SW480 (cell line): Measurements from ENCODE around the gene TGFB1.
"Not testable (repeated sequence)": the region's sequence is repeated elsewhere in the genome, so short reads cannot be mapped to it uniquely, and the experiment has no call there.

Experiments
- DNase-seq: peaks from one replicate; pipeline ENCODE4 v3.0.0-alpha.2; 2016; ENCODE audit warnings: low spot score

The TGFB1 gene

DNA sequence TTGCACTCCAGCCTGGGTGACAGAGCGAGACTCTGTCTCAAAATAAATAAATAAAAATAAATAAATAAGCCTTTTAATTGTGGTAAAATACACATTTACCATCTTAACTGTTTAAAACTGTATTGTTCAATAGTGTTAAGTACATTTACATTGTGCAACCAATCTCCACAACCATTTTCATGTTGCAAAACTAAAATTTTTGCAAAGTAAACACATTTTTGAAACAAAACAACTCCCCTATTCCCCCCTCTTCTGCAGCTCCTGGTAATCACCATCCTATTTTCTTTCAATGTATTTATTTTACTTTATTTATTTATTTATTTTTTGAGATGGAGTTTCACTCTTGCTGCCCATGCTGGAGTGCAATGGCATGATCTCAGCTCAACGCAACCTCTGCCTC is 16.0 kb upstream of the TGFB1 start:
- no peak for DNase-seq

GRCh38 chr19:41367848-41368301 is 14.2 kb upstream of the TGFB1 start:
- DNase-seq, result no peak

DNA sequence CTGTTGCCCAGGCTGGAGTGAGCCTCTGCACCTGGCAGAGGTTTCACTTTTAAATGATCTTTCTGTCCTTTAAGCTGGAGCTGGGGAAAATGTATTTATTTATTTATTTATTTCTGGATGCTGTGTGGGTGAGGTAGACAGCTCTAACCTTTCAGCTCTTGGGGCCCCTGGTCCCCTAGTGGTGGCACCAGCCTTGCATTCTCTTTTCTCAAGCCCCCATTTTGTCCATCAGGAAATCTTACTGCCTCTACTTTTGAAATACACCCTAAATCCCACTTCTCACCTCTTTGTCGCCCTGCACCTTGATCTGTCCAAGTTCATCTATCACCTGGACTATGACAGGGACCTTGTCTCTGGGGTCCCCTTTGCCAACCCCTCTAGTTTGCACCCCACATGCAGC is 12.4 kb upstream of the TGFB1 start:
- DNase-seq, result peak; percentile 46

DNA sequence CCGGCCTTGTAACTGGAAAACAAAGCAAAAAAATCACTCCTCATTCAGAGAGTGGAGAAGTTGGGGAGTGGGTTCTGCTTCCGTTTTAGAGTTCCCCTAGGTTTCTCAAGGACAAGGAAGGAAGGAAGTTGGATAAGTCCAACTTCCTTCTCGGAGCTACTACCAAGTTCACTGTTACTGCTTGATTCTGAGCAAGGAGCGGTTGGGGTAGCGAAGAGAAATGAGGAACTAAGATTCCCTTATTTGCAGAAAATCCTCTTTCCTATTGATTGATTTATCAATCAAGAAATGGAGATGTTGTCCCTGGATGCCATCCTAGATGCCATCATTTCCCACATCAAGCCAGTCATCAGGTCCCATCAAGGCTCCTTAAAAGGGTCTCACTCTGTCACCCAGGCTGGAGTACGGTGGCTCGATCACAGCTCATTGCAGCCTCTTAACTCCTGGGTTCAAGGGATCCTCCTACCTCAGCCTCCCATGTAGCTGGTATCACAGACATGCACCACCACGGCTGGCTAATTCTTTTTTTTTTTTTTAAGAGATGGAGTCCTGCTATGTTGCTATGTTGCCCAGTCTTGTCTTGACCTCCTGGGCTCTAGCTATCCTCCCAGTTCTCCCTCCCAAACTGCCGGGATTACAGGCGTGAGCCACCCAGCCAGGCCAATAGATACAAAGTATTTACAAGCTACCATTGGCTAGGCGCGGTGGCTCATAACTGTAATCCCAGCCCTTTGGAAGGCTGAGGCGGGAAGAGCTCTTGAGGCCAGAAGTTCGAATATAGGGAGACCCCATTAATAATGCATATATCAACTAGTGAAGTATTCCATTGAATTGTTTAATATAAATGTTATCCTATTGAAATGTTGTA is 11.0 kb upstream of the TGFB1 start:
- no peak for DNase-seq

- DNase-seq, result peak; percentile 99
Observed at GRCh38 chr19:41363753-41364523, 10.2 kb upstream of the TGFB1 start, which contains the start of gene B9D2. TSS of gene B9D2 (minus strand) at chr19:41364149. CDS start at chr19:41363519, 630 bp downstream.

- DNase-seq, result no peak
Observed at GRCh38 chr19:41363371-41363752, 9.6 kb upstream of the TGFB1 start.

DNA sequence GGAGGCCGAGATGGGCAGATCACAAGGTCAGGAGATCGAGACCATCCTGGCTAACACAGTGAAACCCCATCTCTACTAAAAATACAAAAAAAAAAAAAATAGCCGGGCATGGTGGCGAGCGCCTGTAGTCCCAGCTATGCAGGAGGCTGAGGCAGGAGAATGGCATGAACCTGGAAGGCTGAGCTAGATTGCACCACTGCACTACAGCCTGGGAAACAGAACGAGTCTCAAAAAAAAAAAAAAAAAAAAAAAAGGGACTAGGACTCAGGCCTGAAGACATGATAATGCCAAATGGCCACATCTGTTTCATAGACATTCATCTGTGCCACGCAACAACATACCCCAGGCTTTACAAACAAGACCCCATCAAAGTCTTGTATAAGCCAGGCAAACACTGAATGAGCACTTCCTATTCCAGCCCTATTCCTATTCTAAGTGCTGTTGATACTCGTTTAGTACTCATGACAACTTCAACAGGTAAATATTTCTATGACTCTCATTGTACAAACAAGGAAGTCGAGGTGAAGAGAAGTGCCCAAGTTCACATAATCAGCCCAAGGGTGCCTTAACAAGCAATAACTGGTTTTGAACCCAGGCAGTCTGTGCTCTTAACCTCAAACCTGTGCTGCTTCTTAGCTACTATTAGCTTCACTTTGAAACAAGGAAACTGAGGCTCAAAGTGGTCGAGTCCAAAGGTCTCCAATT is 8.6 kb upstream of the TGFB1 start:
- DNase-seq, result no peak

GRCh38 chr19:41359741-41360140 is 6.0 kb upstream of the TGFB1 start:
- DNase-seq, result no peak

- DNase-seq, result no peak
Observed at GRCh38 chr19:41357746-41358145, 4.0 kb upstream of the TGFB1 start.

GRCh38 chr19:41356984-41357739 is 3.4 kb upstream of the TGFB1 start:
- DNase-seq, result no peak

DNA sequence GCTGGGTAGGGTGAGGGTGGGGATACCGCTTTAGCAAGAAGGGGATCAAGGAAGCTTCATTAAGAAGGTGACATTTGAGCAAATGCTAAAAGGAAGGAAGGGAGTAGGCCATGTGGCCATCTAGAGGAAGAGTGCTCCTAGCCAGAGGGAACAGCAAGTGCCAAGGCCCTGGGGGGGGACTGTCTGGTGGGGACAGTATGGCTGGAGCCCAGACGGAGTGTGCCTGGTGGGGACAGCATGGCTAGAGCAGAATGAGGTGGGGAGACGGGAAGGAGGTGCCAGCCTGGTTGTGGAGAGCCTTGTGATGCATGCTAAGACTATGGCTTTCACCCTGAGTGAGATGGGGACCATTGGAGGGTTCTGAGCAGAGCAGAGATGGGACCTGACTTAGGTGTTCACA is 2.1 kb upstream of the TGFB1 start:
- DNase-seq, result no peak

GRCh38 chr19:41355035-41355434 is 1.3 kb upstream of the TGFB1 start:
- DNase-seq, result no peak

- no peak for DNase-seq
Observed at GRCh38 chr19:41354343-41354953, 726 bp upstream of the TGFB1 start.

- peak; percentile 77 for DNase-seq
Observed at GRCh38 chr19:41352609-41353465, 885 bp downstream of the TGFB1 start.

- DNase-seq, result no peak
Observed at GRCh38 chr19:41352279-41352608, 1.5 kb downstream of the TGFB1 start.

GRCh38 chr19:41351339-41352245 is 2.1 kb downstream of the TGFB1 start:
- peak; percentile 36 for DNase-seq

DNA sequence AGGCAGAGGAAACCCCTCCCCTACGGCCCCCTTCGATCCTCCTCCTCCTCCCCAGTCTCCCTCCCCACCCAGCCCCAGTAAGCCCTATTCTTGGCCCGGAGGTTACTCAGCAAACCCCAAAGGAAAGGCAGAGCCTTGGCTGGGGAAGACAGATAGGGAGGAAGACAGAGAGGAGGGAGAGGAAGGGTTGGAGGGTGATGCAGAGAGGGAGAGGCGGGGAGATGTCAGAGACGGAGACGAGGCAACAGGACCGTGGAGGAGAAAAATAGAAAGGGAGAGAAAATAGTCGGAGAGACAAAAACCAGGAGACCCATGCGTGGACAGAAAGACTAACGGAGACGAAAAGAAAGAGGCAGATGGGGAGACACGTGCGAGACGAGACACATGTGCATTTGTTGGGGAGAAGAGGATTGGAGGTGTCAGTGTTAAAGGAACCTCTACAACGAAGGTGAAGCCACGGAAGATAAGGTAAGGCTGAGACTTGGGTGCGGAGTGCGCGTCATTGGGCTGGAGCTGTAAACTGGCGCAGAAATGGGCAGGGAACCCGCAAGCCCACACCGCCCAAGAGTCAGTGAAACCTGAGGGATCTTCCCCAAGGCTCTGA is 2.9 kb downstream of the TGFB1 start:
- no peak for DNase-seq

DNA sequence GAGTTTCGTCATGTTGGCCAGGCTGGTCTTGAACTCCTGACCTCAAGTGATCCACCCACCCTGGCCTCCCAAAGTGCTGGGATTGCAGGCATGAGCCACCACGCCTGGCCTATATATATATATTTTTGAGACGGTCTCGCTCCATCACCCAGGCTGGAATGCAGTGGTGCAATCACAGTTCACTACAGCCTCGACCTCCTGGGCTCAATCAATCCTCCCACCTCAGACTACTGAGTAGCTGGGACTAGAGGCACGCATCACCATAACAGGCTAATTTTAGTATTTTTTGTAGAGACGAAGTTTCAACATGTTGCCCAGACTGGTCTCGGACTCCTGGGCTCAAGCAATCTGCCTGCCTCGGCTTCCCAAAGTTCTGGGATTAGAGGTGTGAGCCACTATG is 6.8 kb downstream of the TGFB1 start:
- DNase-seq, result not testable (repeated sequence)

DNA sequence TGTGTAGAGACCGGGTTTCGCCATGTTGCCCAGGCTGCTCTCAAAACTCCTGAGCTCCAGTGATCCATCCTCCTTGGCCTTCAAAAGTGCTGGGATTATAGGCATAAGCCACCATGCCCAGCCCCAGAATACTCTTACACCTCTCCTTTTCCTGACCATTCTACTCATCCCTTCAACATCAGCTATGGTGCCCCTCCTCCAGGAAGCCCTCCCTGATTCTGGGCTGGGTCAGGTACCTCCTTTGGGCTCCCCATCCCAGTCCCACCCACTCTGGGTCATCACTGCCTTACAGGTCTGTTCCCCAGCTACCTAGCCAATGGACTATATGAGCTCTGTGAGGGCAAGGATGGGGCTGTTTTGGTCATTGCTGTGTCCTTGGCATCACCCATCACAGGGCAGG is 9.6 kb downstream of the TGFB1 start:
- no peak for DNase-seq
